Measurements from ENCODE around the gene ORC3.

The ORC3 gene

DNA sequence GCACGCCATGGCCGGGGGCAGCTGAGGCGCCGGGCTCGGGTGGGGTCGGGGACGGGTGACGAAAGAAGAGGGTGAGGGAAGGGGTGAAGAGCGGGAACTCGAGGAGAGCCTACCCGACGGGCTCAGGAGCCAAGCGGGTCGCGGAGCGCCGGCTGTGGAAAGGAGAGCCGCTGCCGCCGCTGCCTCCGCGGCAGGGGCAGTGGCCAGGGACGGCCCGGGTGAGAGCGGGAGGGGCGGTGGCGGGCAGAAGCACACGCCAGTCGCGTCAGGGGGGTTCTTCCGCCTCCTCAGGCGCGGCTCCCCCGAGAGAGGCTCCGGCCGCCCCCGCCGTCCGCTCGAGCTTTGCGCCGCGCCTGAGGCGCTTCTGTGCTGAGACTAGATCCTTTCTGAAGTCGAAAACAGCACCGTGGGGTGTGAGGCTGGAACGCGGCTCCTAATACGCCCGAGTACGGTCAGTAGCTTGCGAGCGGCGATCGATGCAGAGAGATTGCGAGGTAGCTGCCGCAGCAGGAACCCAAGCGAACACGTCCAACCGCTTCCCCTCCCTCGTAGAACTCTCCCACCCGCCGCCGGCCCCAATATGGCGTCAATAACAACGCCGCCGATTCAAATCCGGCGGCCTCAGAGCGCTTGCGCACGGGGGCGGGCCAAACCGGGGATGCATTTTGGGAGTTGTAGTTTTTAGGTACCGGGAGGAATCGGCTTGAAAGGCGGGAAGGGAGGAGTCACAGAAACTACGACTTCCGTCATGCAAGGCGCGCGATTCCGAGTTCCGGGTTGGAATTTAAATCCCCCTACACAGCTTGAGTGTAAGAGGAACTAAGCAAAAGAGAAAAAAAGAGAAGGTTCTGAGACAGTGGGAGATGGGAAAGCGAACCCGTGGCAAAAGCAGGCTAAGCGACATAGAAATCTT, 112.0 kb downstream of the ORC3 start, which contains the start of gene AKIRIN2 (continued):
- no peak for TF ChIP-seq ZNF404 (tag by site-specific recombination; IDR thresholded peaks at IDR 0.05)
- TF ChIP-seq ZNF366 (tag by site-specific recombination; conservative IDR thresholded peaks at IDR 0.05), result peak; percentile 50
- TF ChIP-seq TRIM28 (IDR thresholded peaks at IDR 0.05; ENCODE audit: borderline replicate concordance, low read length), result 0 out of 2 replicates have a peak, but pooled peaks have one; percentile 21
- TF ChIP-seq ZNF521 (tag by site-specific recombination; IDR thresholded peaks at IDR 0.05), result no peak
- TF ChIP-seq ZNF341 (tag by site-specific recombination; IDR thresholded peaks at IDR 0.05; ENCODE audit: low read depth), result peak; percentile 97
- TF ChIP-seq, protein P1, sequence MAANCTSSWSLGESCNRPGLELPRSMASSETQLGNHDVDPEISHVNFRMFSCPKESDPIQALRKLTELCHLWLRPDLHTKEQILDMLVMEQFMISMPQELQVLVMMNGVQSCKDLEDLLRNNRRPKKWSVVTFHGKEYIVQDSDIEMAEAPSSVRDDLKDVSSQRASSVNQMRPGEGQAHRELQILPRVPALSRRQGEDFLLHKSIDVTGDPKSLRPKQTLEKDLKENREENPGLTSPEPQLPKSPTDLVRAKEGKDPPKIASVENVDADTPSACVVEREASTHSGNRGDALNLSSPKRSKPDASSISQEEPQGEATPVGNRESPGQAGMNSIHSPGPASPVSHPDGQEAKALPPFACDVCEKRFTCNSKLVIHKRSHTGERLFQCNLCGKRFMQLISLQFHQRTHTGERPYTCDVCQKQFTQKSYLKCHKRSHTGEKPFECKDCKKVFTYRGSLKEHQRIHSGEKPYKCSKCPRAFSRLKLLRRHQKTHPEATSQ (tag by site-specific recombination; IDR thresholded peaks at IDR 0.05), result 0 out of 2 replicates have a peak, but pooled peaks have one; percentile 64
- TF ChIP-seq, protein P2, sequence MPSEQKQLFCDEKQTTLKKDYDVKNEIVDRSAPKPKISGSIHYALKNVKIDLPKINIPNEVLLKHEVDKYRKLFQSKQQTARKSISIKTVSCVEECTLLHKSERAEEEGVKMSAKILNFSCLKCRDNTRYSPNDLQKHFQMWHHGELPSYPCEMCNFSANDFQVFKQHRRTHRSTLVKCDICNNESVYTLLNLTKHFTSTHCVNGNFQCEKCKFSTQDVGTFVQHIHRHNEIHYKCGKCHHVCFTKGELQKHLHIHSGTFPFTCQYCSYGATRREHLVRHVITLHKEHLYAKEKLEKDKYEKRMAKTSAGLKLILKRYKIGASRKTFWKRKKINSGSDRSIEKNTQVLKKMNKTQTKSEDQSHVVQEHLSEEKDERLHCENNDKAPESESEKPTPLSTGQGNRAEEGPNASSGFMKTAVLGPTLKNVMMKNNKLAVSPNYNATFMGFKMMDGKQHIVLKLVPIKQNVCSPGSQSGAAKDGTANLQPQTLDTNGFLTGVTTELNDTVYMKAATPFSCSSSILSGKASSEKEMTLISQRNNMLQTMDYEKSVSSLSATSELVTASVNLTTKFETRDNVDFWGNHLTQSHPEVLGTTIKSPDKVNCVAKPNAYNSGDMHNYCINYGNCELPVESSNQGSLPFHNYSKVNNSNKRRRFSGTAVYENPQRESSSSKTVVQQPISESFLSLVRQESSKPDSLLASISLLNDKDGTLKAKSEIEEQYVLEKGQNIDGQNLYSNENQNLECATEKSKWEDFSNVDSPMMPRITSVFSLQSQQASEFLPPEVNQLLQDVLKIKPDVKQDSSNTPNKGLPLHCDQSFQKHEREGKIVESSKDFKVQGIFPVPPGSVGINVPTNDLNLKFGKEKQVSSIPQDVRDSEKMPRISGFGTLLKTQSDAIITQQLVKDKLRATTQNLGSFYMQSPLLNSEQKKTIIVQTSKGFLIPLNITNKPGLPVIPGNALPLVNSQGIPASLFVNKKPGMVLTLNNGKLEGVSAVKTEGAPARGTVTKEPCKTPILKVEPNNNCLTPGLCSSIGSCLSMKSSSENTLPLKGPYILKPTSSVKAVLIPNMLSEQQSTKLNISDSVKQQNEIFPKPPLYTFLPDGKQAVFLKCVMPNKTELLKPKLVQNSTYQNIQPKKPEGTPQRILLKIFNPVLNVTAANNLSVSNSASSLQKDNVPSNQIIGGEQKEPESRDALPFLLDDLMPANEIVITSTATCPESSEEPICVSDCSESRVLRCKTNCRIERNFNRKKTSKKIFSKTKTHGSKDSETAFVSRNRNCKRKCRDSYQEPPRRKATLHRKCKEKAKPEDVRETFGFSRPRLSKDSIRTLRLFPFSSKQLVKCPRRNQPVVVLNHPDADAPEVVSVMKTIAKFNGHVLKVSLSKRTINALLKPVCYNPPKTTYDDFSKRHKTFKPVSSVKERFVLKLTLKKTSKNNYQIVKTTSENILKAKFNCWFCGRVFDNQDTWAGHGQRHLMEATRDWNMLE (tag by site-specific recombination; conservative IDR thresholded peaks at IDR 0.05; ENCODE audit: low read depth), result peak; percentile 20; the same call in 1 of the 2 replicates
- TF ChIP-seq ZNF174 (tag by site-specific recombination; IDR thresholded peaks at IDR 0.05), result no peak
- TF ChIP-seq ZNF76 (tag by site-specific recombination; IDR thresholded peaks at IDR 0.05; ENCODE audit: borderline replicate concordance, low read depth), result peak; percentile 98
- TF ChIP-seq ZNF350 (tag by site-specific recombination; IDR thresholded peaks at IDR 0.05), result no peak
- no peak; the same call in 1 of the 2 replicates for TF ChIP-seq ZNF623 (tag by site-specific recombination; IDR thresholded peaks at IDR 0.05)
- TF ChIP-seq ZNF155 (tag by site-specific recombination; IDR thresholded peaks at IDR 0.05), result no peak
- 0 out of 2 replicates have a peak, but pooled peaks have one; percentile 29 for TF ChIP-seq ZNF10 (tag by site-specific recombination; IDR thresholded peaks at IDR 0.05)
- 0 out of 2 replicates have a peak, but pooled peaks have one; percentile 54 for TF ChIP-seq ZNF223 (tag by site-specific recombination; IDR thresholded peaks at IDR 0.05)
- TF ChIP-seq ZNF423 (tag by site-specific recombination; IDR thresholded peaks at IDR 0.05), result peak; percentile 69
- TF ChIP-seq ZNF596 (tag by site-specific recombination; IDR thresholded peaks at IDR 0.05), result peak; percentile 25; the same call in 1 of the 2 replicates
- 0 out of 2 replicates have a peak, but pooled peaks have one; percentile 17 for TF ChIP-seq IKZF3 (tag by site-specific recombination; IDR thresholded peaks at IDR 0.05)
- TF ChIP-seq SCRT1 (tag by site-specific recombination; IDR thresholded peaks at IDR 0.05; ENCODE audit: borderline replicate concordance), result no peak
- TF ChIP-seq, protein P3, sequence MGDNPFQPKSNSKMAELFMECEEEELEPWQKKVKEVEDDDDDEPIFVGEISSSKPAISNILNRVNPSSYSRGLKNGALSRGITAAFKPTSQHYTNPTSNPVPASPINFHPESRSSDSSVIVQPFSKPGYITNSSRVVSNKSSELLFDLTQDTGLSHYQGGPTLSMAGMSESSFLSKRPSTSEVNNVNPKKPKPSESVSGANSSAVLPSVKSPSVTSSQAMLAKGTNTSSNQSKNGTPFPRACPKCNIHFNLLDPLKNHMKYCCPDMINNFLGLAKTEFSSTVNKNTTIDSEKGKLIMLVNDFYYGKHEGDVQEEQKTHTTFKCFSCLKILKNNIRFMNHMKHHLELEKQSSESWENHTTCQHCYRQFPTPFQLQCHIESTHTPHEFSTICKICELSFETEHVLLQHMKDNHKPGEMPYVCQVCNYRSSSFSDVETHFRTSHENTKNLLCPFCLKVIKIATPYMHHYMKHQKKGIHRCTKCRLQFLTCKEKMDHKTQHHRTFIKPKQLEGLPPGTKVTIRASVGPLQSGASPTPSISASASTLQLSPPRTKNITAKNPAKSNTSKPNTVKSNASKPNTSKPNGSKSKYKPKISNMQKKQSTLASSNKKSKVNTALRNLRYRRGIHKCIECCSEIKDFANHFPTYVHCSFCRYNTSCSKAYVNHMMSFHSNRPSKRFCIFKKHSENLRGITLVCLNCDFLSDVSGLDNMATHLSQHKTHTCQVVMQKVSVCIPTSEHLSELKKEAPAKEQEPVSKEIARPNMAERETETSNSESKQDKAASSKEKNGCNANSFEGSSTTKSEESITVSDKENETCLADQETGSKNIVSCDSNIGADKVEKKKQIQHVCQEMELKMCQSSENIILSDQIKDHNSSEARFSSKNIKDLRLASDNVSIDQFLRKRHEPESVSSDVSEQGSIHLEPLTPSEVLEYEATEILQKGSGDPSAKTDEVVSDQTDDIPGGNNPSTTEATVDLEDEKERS (tag by site-specific recombination; IDR thresholded peaks at IDR 0.05), result 0 out of 2 replicates have a peak, but pooled peaks have one; percentile 8
- TF ChIP-seq, protein P4, sequence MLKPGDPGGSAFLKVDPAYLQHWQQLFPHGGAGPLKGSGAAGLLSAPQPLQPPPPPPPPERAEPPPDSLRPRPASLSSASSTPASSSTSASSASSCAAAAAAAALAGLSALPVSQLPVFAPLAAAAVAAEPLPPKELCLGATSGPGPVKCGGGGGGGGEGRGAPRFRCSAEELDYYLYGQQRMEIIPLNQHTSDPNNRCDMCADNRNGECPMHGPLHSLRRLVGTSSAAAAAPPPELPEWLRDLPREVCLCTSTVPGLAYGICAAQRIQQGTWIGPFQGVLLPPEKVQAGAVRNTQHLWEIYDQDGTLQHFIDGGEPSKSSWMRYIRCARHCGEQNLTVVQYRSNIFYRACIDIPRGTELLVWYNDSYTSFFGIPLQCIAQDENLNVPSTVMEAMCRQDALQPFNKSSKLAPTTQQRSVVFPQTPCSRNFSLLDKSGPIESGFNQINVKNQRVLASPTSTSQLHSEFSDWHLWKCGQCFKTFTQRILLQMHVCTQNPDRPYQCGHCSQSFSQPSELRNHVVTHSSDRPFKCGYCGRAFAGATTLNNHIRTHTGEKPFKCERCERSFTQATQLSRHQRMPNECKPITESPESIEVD (tag by site-specific recombination; IDR thresholded peaks at IDR 0.05), result no peak; the same call in 1 of the 2 replicates
- no peak for TF ChIP-seq ZNF169 (tag by site-specific recombination; IDR thresholded peaks at IDR 0.05)
- TF ChIP-seq ZBTB7A (tag by site-specific recombination; IDR thresholded peaks at IDR 0.05; ENCODE audit: low read depth), result peak; percentile 54; the same call in 1 of the 2 replicates
- TF ChIP-seq ZNF560 (tag by site-specific recombination; IDR thresholded peaks at IDR 0.05; ENCODE audit: borderline replicate concordance), result no peak
- no peak for TF ChIP-seq MYNN (tag by site-specific recombination; IDR thresholded peaks at IDR 0.05; ENCODE audit: borderline replicate concordance)
- peak; percentile 62; the same call in 1 of the 2 replicates for TF ChIP-seq GLI4 (tag by site-specific recombination; IDR thresholded peaks at IDR 0.05)
